WTC11 (cell line): ENCODE results near the gene INTS15. TPM values are rescaled to one million over a fixed set of nuclear protein-coding genes. Genes with fewer than 3 reads are reported as not detected.

ENCODE experiments used
- ATAC-seq: fragments of 200-7000 bp; cut with Tn5 transposase; 2 replicates; pipeline ENCODE4 v1.10.0; 2021; ENCODE audit warnings: mild to moderate bottlenecking, moderate library complexity
- CTCF ChIA-PET: fragments of 300-600 bp; sonication (Branson Sonifier 250); formaldehyde crosslinking; loops from one replicate; lab custom pipeline; 2021; ENCODE audit warnings: antibody characterized with exemption; lab: Charles Lee
- POLR2A ChIA-PET: fragments of 350-600 bp; sonication (Branson Sonifier 250); formaldehyde crosslinking; loops from one replicate; lab custom pipeline; 2021; ENCODE audit warnings: antibody characterized with exemption; lab: Charles Lee
- DNase-seq: peaks from one replicate; pipeline ENCODE4 v3.0.0; 2021; ENCODE audit warnings: low spot score
- H3K27ac Mint-ChIP-seq: 2 replicates; pipeline ENCODE4 v1.8.0; 2021; ENCODE audit warnings: mixed read lengths
- H3K27me3 Mint-ChIP-seq: 2 replicates; pipeline ENCODE4 v1.8.0; 2021; ENCODE audit warnings: low read depth, mild to moderate bottlenecking, moderate library complexity, mixed read lengths
- H3K36me3 Mint-ChIP-seq: 2 replicates; pipeline ENCODE4 v1.8.0; 2021; ENCODE audit warnings: mixed read lengths
- H3K4me1 Mint-ChIP-seq: 2 replicates; pipeline ENCODE4 v1.8.0; 2022; ENCODE audit warnings: mixed read lengths
- H3K4me3 Mint-ChIP-seq: 2 replicates; pipeline ENCODE4 v1.8.0; 2021; ENCODE audit warnings: mild to moderate bottlenecking, moderate library complexity, mixed read lengths
- H3K9me3 Mint-ChIP-seq: 2 replicates; pipeline ENCODE4 v1.8.0; 2021; ENCODE audit warnings: mixed read lengths
- CBFB ChIP-seq: sonication (generic); formaldehyde crosslinking; IDR thresholded peaks from 2 replicates; pipeline ENCODE4 v1.8.1; 2022; ENCODE audit warnings: mild to moderate bottlenecking, low read depth, missing genetic modification reagents
- EMX1 ChIP-seq: fragments of 250-450 bp; sonication (Bioruptor Pico); IDR thresholded peaks from 2 replicates; pipeline ENCODE4 v1.8.0; 2021; ENCODE audit warnings: mild to moderate bottlenecking
- ESRRA ChIP-seq: sonication (generic); formaldehyde crosslinking; IDR thresholded peaks from 2 replicates; pipeline ENCODE4 v1.8.1; 2022; ENCODE audit warnings: mild to moderate bottlenecking, missing genetic modification reagents, borderline replicate concordance
- GRHL2 ChIP-seq: fragments of 250-450 bp; sonication (Bioruptor Pico); IDR thresholded peaks from 2 replicates; pipeline ENCODE4 v1.8.0; 2022; ENCODE audit warnings: mild to moderate bottlenecking, moderate library complexity; ENCODE audit not compliant: insufficient replicate concordance, severe bottlenecking
- IRF2 ChIP-seq: sonication (generic); formaldehyde crosslinking; IDR thresholded peaks from 2 replicates; pipeline ENCODE4 v1.8.0; 2022; ENCODE audit warnings: low read depth, missing genetic modification reagents, borderline replicate concordance
- JAZF1 ChIP-seq: fragments of 250-450 bp; sonication (Bioruptor Pico); IDR thresholded peaks from 2 replicates; pipeline ENCODE4 v1.9.0; 2021; ENCODE audit warnings: moderate library complexity, mild to moderate bottlenecking, inconsistent platforms
- JUN ChIP-seq: sonication (generic); formaldehyde crosslinking; IDR thresholded peaks from 2 replicates; pipeline ENCODE4 v1.8.0; 2023; ENCODE audit warnings: mild to moderate bottlenecking, missing genetic modification reagents
- KAT7 ChIP-seq: sonication (generic); formaldehyde crosslinking; IDR thresholded peaks from 2 replicates; pipeline ENCODE4 v1.8.1; 2023; ENCODE audit warnings: missing genetic modification reagents, mild to moderate bottlenecking, borderline replicate concordance
- MXD4 ChIP-seq: fragments of 250-450 bp; sonication (Bioruptor Pico); IDR thresholded peaks from 2 replicates; pipeline ENCODE4 v1.8.0; 2021; ENCODE audit warnings: mild to moderate bottlenecking, moderate library complexity, borderline replicate concordance
- NFE2L1 ChIP-seq: sonication (generic); formaldehyde crosslinking; IDR thresholded peaks from 2 replicates; pipeline ENCODE4 v1.8.1; 2023; ENCODE audit warnings: missing genetic modification reagents
- NR1H2 ChIP-seq: sonication (generic); formaldehyde crosslinking; IDR thresholded peaks from 2 replicates; pipeline ENCODE4 v1.9.0; 2021; ENCODE audit warnings: mild to moderate bottlenecking, moderate library complexity, missing genetic modification reagents
- OVOL2 ChIP-seq: fragments of 250-450 bp; sonication (Bioruptor Pico); IDR thresholded peaks from 2 replicates; pipeline ENCODE4 v1.9.0; 2021; ENCODE audit warnings: mild to moderate bottlenecking, borderline replicate concordance
- RELA ChIP-seq: sonication (generic); formaldehyde crosslinking; IDR thresholded peaks from 2 replicates; pipeline ENCODE4 v1.8.1; 2022; ENCODE audit warnings: missing genetic modification reagents, mild to moderate bottlenecking, borderline replicate concordance
- SMAD4 ChIP-seq: sonication (generic); formaldehyde crosslinking; IDR thresholded peaks from 2 replicates; pipeline ENCODE4 v1.8.0; 2022; ENCODE audit warnings: mild to moderate bottlenecking, missing genetic modification reagents
- TP53 ChIP-seq: sonication (generic); formaldehyde crosslinking; IDR thresholded peaks from 2 replicates; pipeline ENCODE4 v1.8.1; 2023; ENCODE audit warnings: mild to moderate bottlenecking, missing genetic modification reagents
- ZBTB21 ChIP-seq: sonication (generic); formaldehyde crosslinking; IDR thresholded peaks from 2 replicates; pipeline ENCODE4 v1.8.1; 2023; ENCODE audit warnings: mild to moderate bottlenecking, missing genetic modification reagents, borderline replicate concordance
- ZNF121 ChIP-seq: sonication (generic); formaldehyde crosslinking; IDR thresholded peaks from 2 replicates; pipeline ENCODE4 v1.8.0; 2023; ENCODE audit warnings: missing genetic modification reagents
- ZNF138 ChIP-seq: sonication (generic); formaldehyde crosslinking; conservative IDR thresholded peaks from 2 replicates; pipeline ENCODE4 v1.8.1; 2022; ENCODE audit warnings: mild to moderate bottlenecking, moderate library complexity, missing genetic modification reagents
- ZNF219 ChIP-seq: sonication (generic); formaldehyde crosslinking; IDR thresholded peaks from 2 replicates; pipeline ENCODE4 v1.8.0; 2023; ENCODE audit warnings: missing genetic modification reagents, mild to moderate bottlenecking, borderline replicate concordance
- ZNF317 ChIP-seq: sonication (generic); formaldehyde crosslinking; IDR thresholded peaks from 2 replicates; pipeline ENCODE4 v1.8.1; 2023; ENCODE audit warnings: low read depth, mild to moderate bottlenecking, moderate library complexity, missing genetic modification reagents, borderline replicate concordance
- ZNF416 ChIP-seq: fragments of 250-450 bp; sonication (Bioruptor Pico); IDR thresholded peaks from 2 replicates; pipeline ENCODE4 v1.9.0; 2021; ENCODE audit warnings: mild to moderate bottlenecking, inconsistent platforms
- ZNF532 ChIP-seq: fragments of 250-450 bp; sonication (Bioruptor Pico); IDR thresholded peaks from 2 replicates; pipeline ENCODE4 v1.9.0; 2021; ENCODE audit warnings: mild to moderate bottlenecking, borderline replicate concordance
- ZNF671 ChIP-seq: fragments of 250-450 bp; sonication (Bioruptor Pico); IDR thresholded peaks from 2 replicates; pipeline ENCODE4 v1.8.0; 2021; ENCODE audit warnings: mild to moderate bottlenecking
- ZSCAN18 ChIP-seq: fragments of 250-450 bp; sonication (Bioruptor Pico); IDR thresholded peaks from 2 replicates; pipeline ENCODE4 v2.1.2; 2022; ENCODE audit warnings: mild to moderate bottlenecking, moderate library complexity
- total RNA-seq: library from RNA; stranded (reverse); gene quantifications from 3 replicates; pipeline ENCODE4 v1.2.3, GENCODE V29; 2021
- TF ChIP-seq, protein P1 (sequence below): fragments of 250-450 bp; sonication (Bioruptor Pico); IDR thresholded peaks from 2 replicates; pipeline ENCODE4 v1.8.0; 2021; ENCODE audit warnings: mild to moderate bottlenecking
- TF ChIP-seq, protein P2 (sequence below): sonication (generic); formaldehyde crosslinking; IDR thresholded peaks from 2 replicates; pipeline ENCODE4 v1.8.1; 2023; ENCODE audit warnings: mild to moderate bottlenecking, missing genetic modification reagents, moderate library complexity
- TF ChIP-seq, protein P3 (sequence below): sonication (generic); formaldehyde crosslinking; conservative IDR thresholded peaks from 2 replicates; pipeline ENCODE4 v1.8.1; 2022; ENCODE audit warnings: mild to moderate bottlenecking, missing genetic modification reagents

INTS15 gene
- total RNA-seq, 1 experiment from 2014 or later, result 28.2 TPM

- Mint-ChIP-seq H3K9me3 (no peaks in the 10 kb centered on the region), H3K4me3 (no peak overlapping the region), H3K27me3 (no peaks in the 10 kb centered on the region), H3K36me3 (peaks cover 43% of the 10 kb centered on the region), H3K27ac (no peak overlapping the region), H3K4me1 (no peaks in the 10 kb centered on the region)
- ChIA-PET POLR2A (interaction anchor here (0.5 kb wide), 1 partner anchor 9 kb away, joined by 6 read pairs; no protein-coding TSS in a partner anchor), CTCF (interaction anchor here (0.7 kb wide), 1 partner anchor 84 kb away, joined by 3 read pairs; no protein-coding TSS in a partner anchor)
- no peak for DNase-seq
- TF ChIP-seq NFE2L1 (CRISPR knock-in tag) (no peak), ZNF121 (CRISPR knock-in tag) (no peak), ZNF671 (no peak), JUN (CRISPR knock-in tag) (no peak), ZNF138 (no peak), ZNF317 (CRISPR knock-in tag) (no peak), SMAD4 (CRISPR knock-in tag) (no peak), ZNF219 (no peak), MXD4 (CRISPR knock-in tag) (no peak), TP53 (no peak), IRF2 (CRISPR knock-in tag) (no peak), GRHL2 (CRISPR knock-in tag) (no peak), ZBTB21 (CRISPR knock-in tag) (no peak), ZSCAN18 (CRISPR knock-in tag) (no peak), ZNF532 (CRISPR knock-in tag) (no peak), EMX1 (CRISPR knock-in tag) (no peak), ESRRA (no peak)
- TF ChIP-seq, protein P1, sequence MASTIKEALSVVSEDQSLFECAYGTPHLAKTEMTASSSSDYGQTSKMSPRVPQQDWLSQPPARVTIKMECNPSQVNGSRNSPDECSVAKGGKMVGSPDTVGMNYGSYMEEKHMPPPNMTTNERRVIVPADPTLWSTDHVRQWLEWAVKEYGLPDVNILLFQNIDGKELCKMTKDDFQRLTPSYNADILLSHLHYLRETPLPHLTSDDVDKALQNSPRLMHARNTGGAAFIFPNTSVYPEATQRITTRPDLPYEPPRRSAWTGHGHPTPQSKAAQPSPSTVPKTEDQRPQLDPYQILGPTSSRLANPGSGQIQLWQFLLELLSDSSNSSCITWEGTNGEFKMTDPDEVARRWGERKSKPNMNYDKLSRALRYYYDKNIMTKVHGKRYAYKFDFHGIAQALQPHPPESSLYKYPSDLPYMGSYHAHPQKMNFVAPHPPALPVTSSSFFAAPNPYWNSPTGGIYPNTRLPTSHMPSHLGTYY (CRISPR knock-in tag), result no peak
- TF ChIP-seq, protein P2, sequence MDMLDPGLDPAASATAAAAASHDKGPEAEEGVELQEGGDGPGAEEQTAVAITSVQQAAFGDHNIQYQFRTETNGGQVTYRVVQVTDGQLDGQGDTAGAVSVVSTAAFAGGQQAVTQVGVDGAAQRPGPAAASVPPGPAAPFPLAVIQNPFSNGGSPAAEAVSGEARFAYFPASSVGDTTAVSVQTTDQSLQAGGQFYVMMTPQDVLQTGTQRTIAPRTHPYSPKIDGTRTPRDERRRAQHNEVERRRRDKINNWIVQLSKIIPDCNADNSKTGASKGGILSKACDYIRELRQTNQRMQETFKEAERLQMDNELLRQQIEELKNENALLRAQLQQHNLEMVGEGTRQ (CRISPR knock-in tag), result no peak
- ATAC-seq, result no peak
Measured at GRCh38 chr7:6600093-6600492, 10.3 kb downstream of the INTS15 start.

- Mint-ChIP-seq H3K27ac (no peak overlapping the region), H3K9me3 (no peaks in the 10 kb centered on the region)
- TF ChIP-seq CBFB (CRISPR knock-in tag) (no peak), KAT7 (no peak), OVOL2 (CRISPR knock-in tag) (no peak), RELA (CRISPR knock-in tag) (no peak), EMX1 (CRISPR knock-in tag) (no peak), ZNF219 (no peak), JUN (CRISPR knock-in tag) (no peak), JAZF1 (no peak), NR1H2 (CRISPR knock-in tag) (no peak), ZNF416 (no peak), ZNF138 (no peak)
- TF ChIP-seq, protein P2 (CRISPR knock-in tag), result no peak
- TF ChIP-seq, protein P3, sequence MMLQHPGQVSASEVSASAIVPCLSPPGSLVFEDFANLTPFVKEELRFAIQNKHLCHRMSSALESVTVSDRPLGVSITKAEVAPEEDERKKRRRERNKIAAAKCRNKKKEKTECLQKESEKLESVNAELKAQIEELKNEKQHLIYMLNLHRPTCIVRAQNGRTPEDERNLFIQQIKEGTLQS, result no peak
- TF ChIP-seq, all 79 proteins: peak for 0
- Mint-ChIP-seq H3K4me3 (no peak overlapping the region), H3K36me3 (peaks cover 14% of the 10 kb centered on the region), H3K27me3 (no peaks in the 10 kb centered on the region), H3K4me1 (no peaks in the 10 kb centered on the region)
- POLR2A ChIA-PET, result no interaction called here
- CTCF ChIA-PET, result no interaction called here
- ATAC-seq (no peak), DNase-seq (no peak)
Measured at GRCh38 chr7:6604458-6604857, 14.6 kb downstream of the INTS15 start.
